PC-3 (cell line): Measurements from ENCODE around the gene TMPO. TPM values are rescaled to one million over a fixed set of nuclear protein-coding genes. Genes with fewer than 3 reads are reported as not detected.

ENCODE experiments used
- ATAC-seq: fragments of 200-7000 bp; cut with Tn5 transposase; 2 replicates; pipeline ENCODE4 v1.9.1; 2020; ENCODE audit warnings: mild to moderate bottlenecking, moderate library complexity
- Bru-seq: library from RNA; stranded (reverse); fragments of 400-500 nt; gene quantifications from one replicate; lab custom pipeline; 2021; lab: Mats Ljungman, UMichigan
- BruChase-seq, 2 experiments: library from RNA; stranded (reverse); fragments of 400-500 nt; gene quantifications; one replicate each; lab custom pipeline; 2021; lab: Mats Ljungman, UMichigan
- BruUV-seq: library from RNA; stranded (reverse); fragments of 400-500 nt; replicated peaks from 2 replicates; lab custom pipeline; 2021; lab: Mats Ljungman, UMichigan
- CTCF ChIA-PET: fragments of 300-600 bp; sonication (Branson Sonifier 250); formaldehyde crosslinking; loops from one replicate; lab custom pipeline; 2022; ENCODE audit warnings: antibody characterized with exemption; lab: Charles Lee
- POLR2A ChIA-PET: fragments of 300-600 bp; sonication (Branson Sonifier 250); formaldehyde crosslinking; loops from one replicate; lab custom pipeline; 2022; ENCODE audit warnings: antibody characterized with exemption; ENCODE audit not compliant: unreplicated experiment; lab: Charles Lee
- DNase-seq: peaks from one replicate; pipeline ENCODE4 v3.0.0-alpha.2; 2015
- H2AFZ ChIP-seq: fragments of 300-600 bp; sonication (generic); 2 replicates; pipeline ENCODE4 v1.6.0; 2016; ENCODE audit warnings: antibody characterized with exemption, low read length
- H3F3A ChIP-seq: fragments of 300-600 bp; sonication (generic); one replicate; pipeline ENCODE4 v1.6.0; 2017; ENCODE audit warnings: antibody characterized with exemption, low read length, control low read depth, mild to moderate bottlenecking; ENCODE audit not compliant: unreplicated experiment
- H3K27ac ChIP-seq: fragments of 300-600 bp; sonication (generic); 2 replicates; pipeline ENCODE4 v1.5.1; 2016; ENCODE audit warnings: mild to moderate bottlenecking, low read length
- H3K27me3 ChIP-seq: fragments of 300-600 bp; sonication (generic); 2 replicates; pipeline ENCODE4 v1.6.1; 2016; ENCODE audit warnings: low read length, mixed read lengths
- H3K36me3 ChIP-seq: fragments of 300-600 bp; sonication (generic); 2 replicates; pipeline ENCODE4 v1.6.1; 2016; ENCODE audit warnings: low read depth, mixed run types, low read length, mixed read lengths
- H3K4me1 ChIP-seq: fragments of 300-600 bp; sonication (generic); 2 replicates; pipeline ENCODE4 v1.5.1; 2016; ENCODE audit warnings: low read length; ENCODE audit not compliant: insufficient read depth
- H3K4me2 ChIP-seq: fragments of 300-600 bp; sonication (generic); 2 replicates; pipeline ENCODE4 v1.6.0; 2016; ENCODE audit warnings: low read length
- H3K4me3 ChIP-seq: fragments of 300-600 bp; sonication (generic); 2 replicates; pipeline ENCODE4 v1.5.1; 2016; ENCODE audit warnings: mild to moderate bottlenecking, low read length, mixed read lengths
- H3K79me2 ChIP-seq: fragments of 300-600 bp; sonication (generic); 2 replicates; pipeline ENCODE4 v1.6.1; 2017; ENCODE audit warnings: low read length, mixed read lengths
- H3K9ac ChIP-seq: fragments of 300-600 bp; sonication (generic); 2 replicates; pipeline ENCODE4 v1.6.0; 2016; ENCODE audit warnings: mild to moderate bottlenecking, low read length
- H3K9me2 ChIP-seq: fragments of 300-600 bp; sonication (generic); replicated peaks from 2 replicates; pipeline ENCODE4 v1.6.1; 2016; ENCODE audit warnings: mixed run types, low read length, mixed read lengths
- H3K9me3 ChIP-seq: fragments of 300-600 bp; sonication (generic); 2 replicates; pipeline ENCODE4 v1.6.1; 2016; ENCODE audit warnings: low read length, mixed read lengths
- H4K20me1 ChIP-seq: fragments of 300-600 bp; sonication (generic); 2 replicates; pipeline ENCODE4 v1.6.1; 2016; ENCODE audit warnings: low read length, mixed read lengths
- EZH2 ChIP-seq: fragments of 300-600 bp; sonication (generic); IDR thresholded peaks from one replicate; pipeline ENCODE4 v1.6.1; 2017; ENCODE audit warnings: antibody characterized with exemption, mild to moderate bottlenecking, low read length; ENCODE audit not compliant: unreplicated experiment
- EZH2phosphoT487 ChIP-seq: fragments of 300-600 bp; sonication (generic); IDR thresholded peaks from 2 replicates; pipeline ENCODE4 v1.6.1; 2018; ENCODE audit warnings: mild to moderate bottlenecking, antibody characterized with exemption, low read length, borderline replicate concordance
- intact Hi-C: fragments of 100-400 bp; cut with micrococcal nuclease; formaldehyde crosslinking; loops from 2 replicates; pipeline ENCODE4 v1.9.0; 2023
- long read RNA-seq: library from polyadenylated mRNA; unstranded; transcript quantifications from one replicate; pipeline ENCODE4 v2.0.0, GENCODE V29; 2021; ENCODE audit not compliant: unreplicated experiment
- total RNA-seq: library from RNA; depleted of rRNA; stranded (reverse); fragments of >200 nt; gene quantifications from 2 replicates; pipeline ENCODE4 v1.2.3, GENCODE V29; 2014; rRNA removed
- TF ChIP-seq, protein P1 (sequence below): fragments of 300-600 bp; sonication (generic); conservative IDR thresholded peaks from 2 replicates; pipeline ENCODE4 v1.5.1; 2017; ENCODE audit warnings: antibody characterized with exemption, low read depth, mild to moderate bottlenecking, low read length

TMPO gene, protein sequence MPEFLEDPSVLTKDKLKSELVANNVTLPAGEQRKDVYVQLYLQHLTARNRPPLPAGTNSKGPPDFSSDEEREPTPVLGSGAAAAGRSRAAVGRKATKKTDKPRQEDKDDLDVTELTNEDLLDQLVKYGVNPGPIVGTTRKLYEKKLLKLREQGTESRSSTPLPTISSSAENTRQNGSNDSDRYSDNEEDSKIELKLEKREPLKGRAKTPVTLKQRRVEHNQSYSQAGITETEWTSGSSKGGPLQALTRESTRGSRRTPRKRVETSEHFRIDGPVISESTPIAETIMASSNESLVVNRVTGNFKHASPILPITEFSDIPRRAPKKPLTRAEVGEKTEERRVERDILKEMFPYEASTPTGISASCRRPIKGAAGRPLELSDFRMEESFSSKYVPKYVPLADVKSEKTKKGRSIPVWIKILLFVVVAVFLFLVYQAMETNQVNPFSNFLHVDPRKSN
- total RNA-seq = 155 and 160 TPM in 2 replicates
- percentile 86 among the genes with signal in this experiment for Bru-seq, nascent RNA
- BruChase-seq, experiment 1, labeled RNA remaining after a 6-hour chase = percentile 90 among the genes with signal in this experiment
- percentile 79 among the genes with signal in this experiment for BruChase-seq, experiment 2, labeled RNA remaining after a 2-hour chase
- long read RNA-seq, full-length matches to known transcripts = 53 of 77 reads
- long read RNA-seq, partial matches to known transcripts = 7 of 77 reads
- long read RNA-seq, other reads (novel, unspliced or antisense) = 17 of 77 reads

DNA sequence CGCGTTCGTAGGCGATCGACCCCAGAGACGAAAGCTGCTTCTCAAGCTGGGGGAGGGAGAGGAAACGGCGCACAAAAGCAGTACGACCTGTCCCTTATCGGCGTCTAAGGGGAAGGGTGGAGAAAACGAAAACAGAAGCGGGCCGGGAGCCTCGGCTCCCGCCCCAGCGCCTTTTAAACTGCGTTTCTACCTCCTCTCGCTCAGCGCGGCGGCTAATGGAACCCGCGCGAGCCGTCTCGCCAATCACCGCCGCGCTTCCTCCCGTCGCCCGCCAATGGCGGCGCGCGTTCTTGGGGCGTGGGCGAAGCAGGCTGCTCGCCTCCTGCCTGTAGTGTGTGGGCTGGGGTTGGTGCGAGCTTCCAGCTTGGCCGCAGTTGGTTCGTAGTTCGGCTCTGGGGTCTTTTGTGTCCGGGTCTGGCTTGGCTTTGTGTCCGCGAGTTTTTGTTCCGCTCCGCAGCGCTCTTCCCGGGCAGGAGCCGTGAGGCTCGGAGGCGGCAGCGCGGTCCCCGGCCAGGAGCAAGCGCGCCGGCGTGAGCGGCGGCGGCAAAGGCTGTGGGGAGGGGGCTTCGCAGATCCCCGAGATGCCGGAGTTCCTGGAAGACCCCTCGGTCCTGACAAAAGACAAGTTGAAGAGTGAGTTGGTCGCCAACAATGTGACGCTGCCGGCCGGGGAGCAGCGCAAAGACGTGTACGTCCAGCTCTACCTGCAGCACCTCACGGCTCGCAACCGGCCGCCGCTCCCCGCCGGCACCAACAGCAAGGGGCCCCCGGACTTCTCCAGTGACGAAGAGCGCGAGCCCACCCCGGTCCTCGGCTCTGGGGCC lies at the start of gene TMPO:
Gene TMPO (plus strand): TSS at position 304 of the 824 bp plus-strand sequence. CDS start 278 bp downstream, at position 582.
- TF ChIP-seq EZH2phosphoT487 (no peak), EZH2 (no peak)
- TF ChIP-seq, protein P1, sequence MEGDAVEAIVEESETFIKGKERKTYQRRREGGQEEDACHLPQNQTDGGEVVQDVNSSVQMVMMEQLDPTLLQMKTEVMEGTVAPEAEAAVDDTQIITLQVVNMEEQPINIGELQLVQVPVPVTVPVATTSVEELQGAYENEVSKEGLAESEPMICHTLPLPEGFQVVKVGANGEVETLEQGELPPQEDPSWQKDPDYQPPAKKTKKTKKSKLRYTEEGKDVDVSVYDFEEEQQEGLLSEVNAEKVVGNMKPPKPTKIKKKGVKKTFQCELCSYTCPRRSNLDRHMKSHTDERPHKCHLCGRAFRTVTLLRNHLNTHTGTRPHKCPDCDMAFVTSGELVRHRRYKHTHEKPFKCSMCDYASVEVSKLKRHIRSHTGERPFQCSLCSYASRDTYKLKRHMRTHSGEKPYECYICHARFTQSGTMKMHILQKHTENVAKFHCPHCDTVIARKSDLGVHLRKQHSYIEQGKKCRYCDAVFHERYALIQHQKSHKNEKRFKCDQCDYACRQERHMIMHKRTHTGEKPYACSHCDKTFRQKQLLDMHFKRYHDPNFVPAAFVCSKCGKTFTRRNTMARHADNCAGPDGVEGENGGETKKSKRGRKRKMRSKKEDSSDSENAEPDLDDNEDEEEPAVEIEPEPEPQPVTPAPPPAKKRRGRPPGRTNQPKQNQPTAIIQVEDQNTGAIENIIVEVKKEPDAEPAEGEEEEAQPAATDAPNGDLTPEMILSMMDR = no peak
- ChIA-PET CTCF (interaction anchor here (0.6 kb wide), 1 partner anchor 24 kb away, joined by 3 read pairs; no protein-coding TSS in a partner anchor), POLR2A (no interaction called here)
- no TSS peak for BruUV-seq
- Histone ChIP-seq H3K36me3 (peaks cover 13% of the 10 kb centered on the region), H2AFZ (peak within 1 kb of the TSS; percentile 95), H4K20me1 (peaks cover 25% of the 10 kb centered on the region), H3K9me3 (no peaks in the 10 kb centered on the region), H3K4me3 (peak within 1 kb of the TSS; percentile 98), H3K9ac (peak within 1 kb of the TSS; percentile 98), H3K27me3 (no peaks in the 10 kb centered on the region), H3K4me1 (peaks cover 31% of the 10 kb centered on the region), H3K27ac (peak within 1 kb of the TSS; percentile 89), H3K4me2 (peak within 1 kb of the TSS; percentile 89), H3K9me2 (no peaks in the 10 kb centered on the region), H3K79me2 (peaks cover 76% of the 10 kb centered on the region), H3F3A (no peaks in the 10 kb centered on the region)
- intact Hi-C loops = loop anchor here (1.0 kb wide), 3 partner anchors 12 to 90 kb away; no protein-coding TSS in a partner anchor
- DNase-seq = peak; percentile 97
- peak; percentile 77 for ATAC-seq

DNA sequence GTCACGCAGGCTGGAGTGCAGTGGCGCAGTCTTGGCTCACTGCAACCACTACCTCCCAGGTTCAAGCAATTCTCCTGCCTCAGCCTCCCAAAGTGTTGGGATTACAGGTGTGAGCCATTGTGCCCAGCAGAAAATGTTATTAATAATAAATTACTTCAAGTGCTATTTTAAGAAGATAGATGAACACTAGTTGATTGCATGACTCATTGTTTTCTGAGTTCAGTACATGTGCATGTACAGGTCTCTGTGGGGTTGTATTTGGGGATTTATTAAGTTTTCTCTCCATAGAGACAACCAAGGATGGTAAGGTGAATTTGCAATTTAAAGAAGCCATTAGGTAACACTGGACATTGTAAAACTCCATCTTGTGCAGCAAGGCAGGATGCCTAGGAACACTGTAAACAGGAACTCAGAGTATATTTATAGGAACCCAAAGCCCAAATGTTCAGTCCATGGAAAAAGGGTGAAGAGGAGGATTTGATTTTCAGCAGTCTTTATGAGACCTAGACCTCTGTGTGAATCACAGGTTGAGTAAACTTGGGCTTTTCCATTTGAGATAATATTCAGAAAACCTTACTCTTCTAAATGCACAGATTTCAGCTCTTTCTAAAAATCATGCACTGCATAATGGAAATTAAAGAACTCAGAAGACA lies 49.3 kb upstream of the TMPO start:
- POLR2A ChIA-PET = no interaction called here

More for the DNA sequence above, 49.3 kb upstream of the TMPO start:
- H3K9ac ChIP-seq = no peak overlapping the region
- no TSS peak for BruUV-seq
- CTCF ChIA-PET = no interaction called here
- DNase-seq (no peak), ATAC-seq (no peak)
- TF ChIP-seq, protein P1 = no peak
- no peak for TF ChIP-seq EZH2phosphoT487
- TF ChIP-seq EZH2 = no peak
- no peaks in the 10 kb centered on the region for H4K20me1 ChIP-seq
- H3K9me3 ChIP-seq = no peaks in the 10 kb centered on the region
- no peaks in the 10 kb centered on the region for H3K27me3 ChIP-seq
- no peaks in the 10 kb centered on the region for H3K36me3 ChIP-seq
- H2AFZ ChIP-seq = no peak overlapping the region
- no peaks in the 10 kb centered on the region for H3K4me1 ChIP-seq
- no peaks in the 10 kb centered on the region for H3K79me2 ChIP-seq
- intact Hi-C loops = no loop called here
- no peak overlapping the region for H3K27ac ChIP-seq
- H3K9me2 ChIP-seq = no peaks in the 10 kb centered on the region
- no peaks in the 10 kb centered on the region for H3F3A ChIP-seq
- no peak overlapping the region for H3K4me3 ChIP-seq
- no peak overlapping the region for H3K4me2 ChIP-seq
